ENCODE data around the gene RAD51AP1.
A peak's percentile ranks its signal among the peaks of the same experiment; 100 is the strongest.
"Not testable (repeated sequence)": the region's sequence is repeated elsewhere in the genome, so short reads cannot be mapped to it uniquely, and the experiment has no call there.

The RAD51AP1 gene, protein sequence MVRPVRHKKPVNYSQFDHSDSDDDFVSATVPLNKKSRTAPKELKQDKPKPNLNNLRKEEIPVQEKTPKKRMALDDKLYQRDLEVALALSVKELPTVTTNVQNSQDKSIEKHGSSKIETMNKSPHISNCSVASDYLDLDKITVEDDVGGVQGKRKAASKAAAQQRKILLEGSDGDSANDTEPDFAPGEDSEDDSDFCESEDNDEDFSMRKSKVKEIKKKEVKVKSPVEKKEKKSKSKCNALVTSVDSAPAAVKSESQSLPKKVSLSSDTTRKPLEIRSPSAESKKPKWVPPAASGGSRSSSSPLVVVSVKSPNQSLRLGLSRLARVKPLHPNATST

DNA sequence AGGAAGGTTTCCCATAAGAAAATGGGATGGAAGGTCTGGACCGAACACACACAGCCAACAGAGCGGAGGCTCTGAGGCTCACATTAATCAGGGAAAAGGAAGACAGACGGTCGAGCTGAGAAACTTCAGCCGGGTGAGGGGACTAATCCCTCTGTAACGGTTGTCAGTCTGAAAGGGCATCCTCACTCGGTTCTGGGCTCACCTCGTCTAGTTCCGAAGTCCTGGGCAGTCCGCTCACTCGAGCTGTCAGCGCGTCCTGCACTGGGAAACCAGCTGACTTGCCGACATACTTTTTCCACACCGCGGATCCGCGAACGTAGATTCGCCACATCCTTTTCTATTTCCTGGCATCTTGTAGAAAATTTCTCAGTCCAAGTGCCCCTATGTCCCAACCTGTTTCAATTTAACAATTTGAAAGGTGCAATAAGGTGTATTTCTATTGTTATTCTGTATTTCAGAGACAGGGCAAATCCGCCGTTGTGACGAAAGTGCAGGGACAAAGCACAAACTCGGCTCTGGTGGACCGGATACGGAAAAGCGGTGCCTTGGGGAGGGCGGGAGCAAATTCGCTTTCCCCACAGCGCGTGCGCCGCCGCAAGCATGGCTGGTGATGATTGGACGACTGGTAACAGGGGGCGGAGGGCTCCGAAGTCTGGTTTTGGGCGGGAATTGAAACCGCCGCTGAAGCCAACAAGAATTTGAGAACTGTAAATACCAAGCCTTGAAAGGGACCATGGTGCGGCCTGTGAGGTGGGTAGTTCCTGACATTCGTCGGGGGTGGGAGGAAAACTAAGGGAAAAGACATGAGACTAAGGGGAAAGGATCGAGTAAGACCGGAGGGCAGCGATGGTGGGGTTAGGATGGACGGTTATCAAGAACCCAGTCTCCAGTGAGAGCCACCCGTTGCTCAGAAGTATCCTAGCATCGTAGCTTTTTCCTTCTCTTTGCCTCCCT is at the start of gene RAD51AP1:
Gene RAD51AP1 (plus strand): TSS at position 684 of the 954 bp plus-strand sequence. CDS start 50 bp downstream, at position 734.
- DNase-seq = peak; percentile 89 to 100 (median 94)

DNA sequence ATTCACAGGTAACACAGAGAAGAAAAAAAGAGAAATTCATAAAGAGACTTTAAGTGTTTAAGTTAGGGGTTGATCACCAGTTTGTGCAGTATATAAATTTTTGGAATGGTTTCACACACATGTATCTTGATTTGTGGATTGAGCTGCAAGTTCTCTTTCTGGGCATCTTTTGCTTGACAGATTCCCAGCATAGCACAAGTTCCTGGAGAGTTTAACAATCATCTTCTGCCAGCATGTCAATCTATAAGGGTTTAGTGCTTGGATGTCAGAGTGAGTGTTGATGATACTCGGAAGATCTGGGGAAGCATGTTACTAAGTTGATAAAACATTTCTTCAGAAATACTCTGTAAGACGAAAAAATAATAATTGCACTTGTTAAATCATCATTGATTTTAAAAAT is 49.1 kb upstream of the RAD51AP1 start:
- no peak for DNase-seq

DNA sequence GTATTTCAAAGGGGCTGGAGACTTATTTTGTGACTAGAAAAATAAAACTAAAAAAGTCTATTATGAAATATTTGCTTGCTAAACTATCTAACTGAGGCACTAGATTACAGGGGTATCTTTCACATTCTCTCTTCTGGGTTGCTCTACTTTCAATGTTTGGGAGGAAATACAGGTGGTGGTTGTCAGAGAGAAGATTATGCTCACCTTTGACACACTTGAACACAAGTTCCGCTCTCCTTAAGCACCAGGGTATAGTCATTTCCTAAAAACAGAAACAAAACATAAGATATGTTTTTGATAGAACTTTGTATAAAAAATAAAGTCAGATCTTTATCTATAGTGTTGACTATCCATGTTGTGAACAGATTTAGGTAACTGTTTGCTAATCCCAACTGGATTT is 47.7 kb upstream of the RAD51AP1 start:
- DNase-seq = peak in 2 of 6 experiments; percentile 5 to 10

DNA sequence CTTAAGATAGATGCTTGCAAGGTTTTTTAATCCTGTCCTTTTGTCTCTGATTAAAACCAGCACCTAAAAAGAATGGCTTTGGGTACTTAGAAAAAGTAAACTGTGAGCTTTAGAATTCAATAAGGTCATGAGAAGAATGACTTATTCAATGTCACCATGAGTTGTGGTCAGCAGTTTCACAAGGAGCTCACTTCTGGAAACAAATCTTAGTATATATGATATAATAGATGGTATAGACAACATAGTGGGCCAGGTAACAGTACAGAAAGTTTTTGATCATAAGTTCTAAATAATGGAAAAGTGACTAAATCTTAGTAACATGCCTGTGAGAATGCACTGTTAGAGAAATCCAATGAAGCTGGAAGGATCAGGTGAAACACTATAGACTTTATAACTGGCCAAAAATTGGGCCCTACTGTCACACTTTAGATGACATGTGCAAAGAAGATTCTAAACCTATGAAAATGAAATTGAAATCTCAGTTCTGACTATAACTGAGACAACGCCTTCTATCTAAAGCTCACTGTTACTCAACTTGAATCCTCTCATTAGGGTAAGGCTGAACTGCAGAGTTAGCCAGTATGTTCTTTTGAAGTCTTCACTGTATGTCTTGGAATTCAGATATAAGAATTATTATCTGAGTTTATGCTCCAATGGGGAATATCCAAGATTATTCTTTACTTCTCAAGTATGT is 42.4 kb upstream of the RAD51AP1 start:
- DNase-seq = no peak

DNA sequence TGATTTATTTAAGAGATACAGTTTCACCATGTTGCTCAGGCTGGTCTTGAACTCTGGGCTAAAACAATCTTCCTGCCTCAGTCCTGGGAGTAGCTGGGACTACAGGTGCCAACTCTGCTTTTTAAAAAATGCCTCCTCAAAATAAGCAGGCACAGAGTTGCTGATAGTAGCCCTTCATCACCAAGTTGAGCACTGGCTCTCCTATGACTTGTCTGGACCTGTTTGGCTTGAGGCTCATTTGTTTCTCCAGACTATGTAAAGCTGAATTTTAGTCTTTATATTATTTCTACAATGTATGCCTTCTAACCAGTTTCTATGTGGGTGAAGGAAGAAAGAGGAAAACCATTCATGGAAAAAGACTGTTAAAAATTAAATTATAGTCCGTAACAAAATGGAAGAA is 39.5 kb upstream of the RAD51AP1 start:
- DNase-seq = no peak

DNA sequence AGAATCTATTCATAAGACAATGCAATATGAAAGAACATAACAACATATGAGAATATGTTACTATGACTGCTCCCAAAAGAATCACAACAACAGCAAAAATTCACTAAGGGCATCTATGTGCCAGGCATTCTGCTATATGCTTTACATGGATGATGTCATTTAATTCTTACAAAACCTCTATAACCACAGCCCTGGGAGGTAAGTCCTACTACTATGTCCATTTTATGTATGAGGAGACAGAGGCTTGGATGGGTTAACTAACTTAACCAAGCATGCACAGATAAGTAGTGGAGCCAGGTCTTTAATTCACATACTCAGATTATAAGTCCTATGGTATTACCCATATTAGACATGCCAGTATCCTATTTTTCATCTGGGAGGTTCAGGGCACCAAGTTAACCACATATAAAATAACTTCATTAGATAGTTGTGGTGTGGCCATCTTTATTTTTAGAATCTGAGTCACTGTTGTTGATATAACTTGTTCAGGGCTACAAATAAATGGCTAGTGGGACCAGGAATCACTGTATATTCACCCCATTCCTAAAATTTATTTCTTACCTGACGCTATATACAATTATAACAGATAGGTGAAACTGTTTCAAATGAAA is 33.2 kb upstream of the RAD51AP1 start:
- DNase-seq = no peak

DNA sequence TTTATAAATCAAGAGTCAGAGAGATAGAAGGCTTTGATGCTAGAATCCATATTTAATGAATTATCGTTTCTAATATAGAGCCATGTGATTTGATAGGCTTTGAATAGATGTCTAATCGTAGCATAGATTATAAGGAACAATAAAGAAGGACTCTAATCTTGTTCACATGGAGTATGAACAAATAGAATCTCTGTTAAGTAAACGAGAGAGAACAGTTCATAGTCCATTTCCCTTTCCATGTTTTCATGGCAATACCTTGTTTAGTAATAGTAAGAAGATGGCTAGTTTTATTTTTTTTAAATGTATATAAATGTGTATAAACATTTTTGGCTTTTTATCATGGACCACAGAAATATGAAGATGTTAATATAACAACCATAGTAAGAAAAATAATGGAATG is 32.3 kb upstream of the RAD51AP1 start:
- no peak for DNase-seq

DNA sequence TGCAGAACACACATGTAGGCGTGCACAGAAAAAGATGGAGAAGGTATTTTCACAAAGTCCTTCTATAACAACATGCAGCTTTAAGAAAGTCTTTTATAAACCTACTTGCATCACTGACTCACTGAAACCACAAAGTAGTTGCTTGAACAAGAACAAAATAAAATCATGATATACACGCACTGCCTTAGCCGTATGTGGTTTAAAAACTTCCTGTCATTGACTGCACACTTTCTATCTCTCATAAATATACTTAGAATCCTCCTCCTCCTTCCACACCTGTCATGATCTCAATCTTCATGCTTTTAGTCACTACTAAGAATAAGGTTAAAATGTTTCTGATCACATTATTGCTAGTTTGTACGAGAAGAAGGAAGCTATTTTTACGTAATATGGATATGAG is 31.8 kb upstream of the RAD51AP1 start:
- DNase-seq = peak in 3 of 6 experiments; percentile 76 to 86 (median 85)

DNA sequence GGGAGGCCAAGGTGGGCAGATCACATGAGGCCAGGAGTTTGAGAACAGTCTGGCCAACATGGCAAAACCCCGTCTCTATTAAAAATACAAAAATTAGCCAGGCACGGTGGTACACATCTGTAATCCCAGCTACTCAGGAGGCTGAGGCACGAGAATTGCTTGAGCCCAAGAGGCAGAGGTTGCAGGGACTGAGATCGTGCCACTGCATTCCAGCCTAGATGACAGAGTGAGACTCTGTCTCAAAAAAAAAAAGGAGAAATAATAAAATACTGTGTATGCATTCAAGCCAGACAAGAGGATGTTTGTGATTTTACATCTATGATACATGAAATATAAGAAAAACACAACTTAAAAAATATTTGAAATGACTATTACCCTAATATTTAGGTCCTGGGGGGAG is 30.2 kb upstream of the RAD51AP1 start:
- DNase-seq = not testable (repeated sequence)

DNA sequence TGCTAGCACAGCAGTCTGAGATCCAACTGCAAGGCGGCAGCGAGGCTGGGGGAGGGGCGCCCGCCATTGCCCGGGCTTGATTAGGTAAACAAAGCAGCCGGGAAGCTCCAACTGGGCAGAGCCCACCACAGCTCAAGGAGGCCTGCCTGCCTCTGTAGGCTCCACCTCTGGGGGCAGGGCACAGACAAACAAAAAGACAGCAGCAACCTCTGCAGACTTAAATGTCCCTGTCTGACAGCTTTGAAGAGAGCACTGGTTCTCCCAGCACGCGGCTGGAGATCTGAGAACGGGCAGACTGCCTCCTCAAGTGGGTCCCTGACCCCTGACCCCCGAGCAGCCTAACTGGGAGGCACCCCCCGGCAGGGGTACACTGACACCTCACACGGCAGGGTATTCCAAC is 29.4 kb upstream of the RAD51AP1 start:
- DNase-seq = not testable (repeated sequence)

DNA sequence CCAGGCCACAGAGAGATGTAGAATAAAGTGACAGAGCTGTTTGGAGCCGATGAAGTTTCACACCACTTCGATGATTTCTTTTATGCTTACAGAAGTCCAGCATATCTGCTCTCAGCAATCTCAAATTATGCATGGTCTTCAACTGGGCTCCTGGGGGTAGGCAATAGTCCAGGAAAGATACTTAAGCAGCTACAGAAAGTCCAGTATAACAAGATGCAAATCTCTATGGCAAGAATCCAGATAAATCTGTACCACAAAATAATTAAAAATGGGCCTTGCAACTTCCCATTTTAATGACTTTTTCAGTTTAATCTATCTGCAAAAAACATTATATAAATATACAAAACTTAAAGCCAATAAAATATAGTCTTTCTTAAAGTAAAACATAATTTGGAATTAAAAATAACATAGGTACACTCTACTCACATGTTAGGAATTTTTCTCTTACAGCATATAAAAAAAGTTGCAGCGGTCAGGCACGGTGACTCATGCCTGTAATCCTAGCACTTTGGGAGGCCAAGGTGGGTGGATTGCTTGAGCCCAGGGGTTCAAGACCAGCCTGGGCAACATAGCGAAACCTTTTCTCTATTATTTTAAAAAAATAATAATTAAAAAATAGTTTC is 20.5 kb upstream of the RAD51AP1 start:
- no peak for DNase-seq

DNA sequence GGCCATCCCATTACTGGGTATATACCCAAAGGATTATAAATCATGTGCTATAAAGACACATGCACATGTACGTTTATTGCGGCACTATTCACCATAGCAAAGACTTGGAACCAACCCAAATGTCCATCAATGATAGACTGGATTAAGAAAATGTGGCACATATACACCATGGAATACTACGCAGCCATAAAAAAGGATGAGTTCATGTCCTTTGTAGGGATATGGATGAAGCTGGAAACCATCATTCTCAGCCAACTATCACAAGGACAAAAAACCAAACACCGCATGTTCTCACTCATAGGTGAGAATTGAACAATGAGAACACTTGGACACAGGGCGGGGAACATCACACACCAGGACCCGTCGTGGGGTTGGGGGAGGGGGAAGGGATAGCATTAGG is 15.2 kb upstream of the RAD51AP1 start:
- DNase-seq = not testable (repeated sequence)

DNA sequence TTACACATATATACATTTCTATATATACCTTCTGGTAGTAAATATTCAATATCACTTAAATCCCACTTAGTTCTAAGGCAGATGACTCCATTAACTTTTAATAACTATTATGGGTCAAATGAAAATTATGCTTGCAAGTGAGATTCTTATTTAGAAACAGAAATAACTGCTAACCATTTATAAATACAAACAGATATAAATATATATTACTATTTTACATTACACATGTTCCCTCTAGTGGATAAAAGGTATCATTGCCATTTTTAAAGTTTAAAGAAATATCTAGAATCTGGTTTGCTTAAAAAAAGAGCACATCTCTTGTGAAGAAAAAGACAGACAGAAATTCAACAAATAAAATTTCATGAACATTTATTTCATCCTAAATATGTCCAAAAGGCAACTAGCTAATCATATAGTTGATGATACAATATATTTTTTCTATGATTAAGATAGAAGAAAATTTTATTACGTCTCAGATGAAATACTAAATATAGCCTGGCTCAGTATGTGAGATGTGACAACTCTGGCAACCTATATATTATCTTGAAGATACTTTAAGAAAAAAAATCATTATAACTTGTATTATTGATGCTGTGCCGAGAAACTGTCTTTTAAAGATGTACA is 11.7 kb upstream of the RAD51AP1 start:
- peak in 2 of 6 experiments; percentile 15 to 34 for DNase-seq

DNA sequence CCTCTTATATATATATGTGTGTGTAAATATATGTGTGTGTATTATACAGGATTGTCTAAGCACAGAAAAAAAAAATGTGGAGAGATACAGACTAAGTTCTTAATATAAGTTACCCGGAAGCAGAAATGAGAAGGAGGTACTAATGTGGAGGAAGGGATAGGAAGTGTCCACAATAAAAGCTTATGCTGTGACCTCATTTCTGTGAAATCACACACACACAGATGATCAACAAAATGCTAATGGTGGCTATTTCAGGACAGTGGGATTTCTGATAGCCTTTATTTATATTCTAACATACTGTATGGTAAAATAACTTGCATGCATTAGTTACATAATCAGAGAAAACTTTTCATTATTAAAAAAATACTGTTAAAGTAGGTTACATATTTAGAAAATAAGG is 8.5 kb upstream of the RAD51AP1 start:
- no peak for DNase-seq

DNA sequence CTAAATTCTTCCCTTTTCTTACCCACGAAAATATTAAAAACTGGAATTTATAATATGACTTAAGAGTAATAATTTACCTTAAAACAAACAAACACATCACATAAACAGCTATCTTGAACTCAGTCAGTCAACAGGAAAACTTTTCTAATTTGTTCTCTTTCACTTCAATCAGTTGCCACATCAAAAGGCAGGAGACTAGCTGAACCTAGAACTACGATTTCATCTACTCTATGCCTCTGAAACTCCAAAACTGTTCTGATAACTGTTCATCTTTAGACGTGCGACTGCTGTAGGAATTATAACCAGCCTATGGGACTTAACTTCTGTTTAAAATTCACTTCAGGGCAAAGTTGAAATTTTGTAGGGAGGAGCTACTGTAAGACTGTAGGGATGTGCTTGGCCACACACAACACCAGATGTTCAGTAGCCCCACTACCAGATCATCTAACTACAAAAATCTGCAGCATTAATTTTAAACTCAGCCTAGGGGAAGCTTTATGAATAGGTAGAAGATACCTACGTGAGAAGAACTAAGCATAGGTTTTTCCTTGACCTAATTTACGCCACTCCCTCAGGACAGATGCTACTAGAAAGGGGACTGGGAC is 7.6 kb upstream of the RAD51AP1 start:
- peak in 3 of 6 experiments; percentile 13 to 47 (median 40) for DNase-seq

DNA sequence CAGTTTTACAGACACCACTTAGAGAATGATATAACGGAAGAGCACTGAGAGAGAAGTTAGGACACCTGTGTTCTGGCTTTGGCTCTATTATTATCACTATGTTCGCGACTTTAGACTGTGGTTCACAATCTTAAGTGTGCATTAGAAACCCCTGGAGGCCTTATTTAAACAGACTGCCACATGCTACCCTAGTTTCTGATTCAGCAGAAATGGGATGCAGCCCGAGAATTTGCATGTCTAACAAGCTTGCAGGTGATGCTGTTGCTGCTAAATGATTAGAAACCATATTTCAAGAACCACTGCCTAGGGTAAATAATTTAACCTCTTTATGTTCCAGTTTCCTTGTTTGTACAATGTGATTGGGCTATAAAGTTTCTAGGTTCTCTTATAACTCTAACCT is 3.6 kb upstream of the RAD51AP1 start:
- no peak for DNase-seq

DNA sequence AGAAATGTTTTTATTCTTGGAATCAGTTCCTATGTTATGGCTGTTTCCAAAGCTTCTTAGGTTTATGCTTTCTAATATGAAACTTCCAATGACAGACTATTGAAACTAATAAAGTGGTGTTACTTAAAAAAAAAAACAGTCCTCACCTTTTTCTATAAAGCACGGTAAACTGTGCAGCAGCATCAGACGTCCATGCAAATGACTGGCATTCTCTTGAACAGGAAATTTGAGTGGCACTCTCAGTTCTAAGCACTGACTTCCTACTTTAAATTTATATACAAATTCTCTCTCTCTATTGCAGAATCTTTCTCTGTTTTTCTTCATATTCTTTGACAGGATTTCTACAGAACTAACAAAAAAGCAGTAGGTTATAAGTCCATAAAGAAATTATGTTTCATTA is 2.8 kb upstream of the RAD51AP1 start:
- no peak for DNase-seq

DNA sequence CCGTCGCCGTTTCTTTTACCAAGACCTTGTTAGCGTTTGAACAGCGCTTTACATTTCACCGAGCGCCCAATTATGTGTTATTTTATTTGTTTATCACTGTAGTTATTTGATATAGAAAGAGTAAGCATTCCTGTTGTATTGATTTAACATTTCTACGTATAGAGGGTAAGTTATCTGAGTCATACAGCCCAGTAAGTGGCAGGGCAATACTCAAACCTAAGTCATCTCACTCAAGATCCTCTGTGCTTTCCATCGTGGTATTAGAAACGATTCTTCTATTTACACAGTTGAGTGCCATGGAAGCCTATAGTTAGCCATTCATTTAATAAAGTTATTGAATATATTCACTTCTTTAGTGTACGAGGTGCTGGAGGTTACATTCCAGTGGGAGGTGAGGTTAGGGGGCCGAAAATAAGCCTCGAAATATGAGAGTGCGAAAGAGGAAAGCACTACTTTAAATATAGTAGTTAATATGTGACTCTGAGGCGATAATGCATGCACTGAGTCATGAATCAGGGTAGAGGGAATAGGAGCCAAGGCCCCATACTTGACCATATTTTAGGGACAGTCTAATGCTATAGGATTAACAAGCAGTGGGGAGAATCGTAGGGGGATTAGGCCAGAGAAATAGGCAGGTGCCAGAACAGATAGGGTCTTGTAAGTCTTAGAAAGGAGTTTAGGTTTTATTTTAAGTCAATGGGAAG is 629 bp downstream of the RAD51AP1 start:
- no peak for DNase-seq

DNA sequence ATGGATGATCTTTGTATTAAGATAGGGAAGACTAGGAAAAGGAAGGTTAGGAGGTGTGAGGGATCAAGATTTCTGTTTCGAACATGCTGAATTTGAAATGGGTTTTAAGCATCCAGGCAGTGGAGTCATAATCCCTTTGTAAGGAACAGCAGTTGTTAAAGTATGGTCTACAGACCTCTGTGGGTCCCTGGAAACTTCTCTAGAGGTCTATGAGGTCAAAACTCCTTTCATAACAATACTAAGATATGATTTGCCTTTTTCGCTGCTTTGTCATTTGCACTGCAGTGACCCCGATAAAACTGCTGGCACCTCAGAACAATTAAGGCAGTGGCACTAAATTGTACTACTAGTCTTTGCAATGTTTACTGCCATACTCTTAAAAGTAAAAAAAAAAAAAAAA is 1.5 kb downstream of the RAD51AP1 start:
- no peak for DNase-seq

DNA sequence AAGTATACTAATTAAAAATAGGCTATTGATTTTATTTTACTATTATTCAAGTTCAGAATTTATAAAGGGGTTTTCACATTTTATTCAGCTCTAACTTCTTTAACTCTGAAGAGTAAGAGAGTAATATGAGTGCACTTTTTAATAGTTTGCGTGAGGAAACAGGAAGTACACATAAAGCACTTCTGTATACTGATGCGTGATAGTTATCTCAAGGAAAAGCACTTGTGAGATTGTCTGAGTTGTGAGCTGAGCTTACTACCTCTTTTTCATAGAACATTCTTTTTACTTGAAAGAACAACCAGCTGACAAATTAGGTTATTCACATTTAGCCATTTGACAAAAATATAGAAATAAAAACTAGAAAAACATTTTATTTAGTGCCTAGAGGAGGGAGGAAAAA is 1.9 kb downstream of the RAD51AP1 start:
- no peak for DNase-seq

DNA sequence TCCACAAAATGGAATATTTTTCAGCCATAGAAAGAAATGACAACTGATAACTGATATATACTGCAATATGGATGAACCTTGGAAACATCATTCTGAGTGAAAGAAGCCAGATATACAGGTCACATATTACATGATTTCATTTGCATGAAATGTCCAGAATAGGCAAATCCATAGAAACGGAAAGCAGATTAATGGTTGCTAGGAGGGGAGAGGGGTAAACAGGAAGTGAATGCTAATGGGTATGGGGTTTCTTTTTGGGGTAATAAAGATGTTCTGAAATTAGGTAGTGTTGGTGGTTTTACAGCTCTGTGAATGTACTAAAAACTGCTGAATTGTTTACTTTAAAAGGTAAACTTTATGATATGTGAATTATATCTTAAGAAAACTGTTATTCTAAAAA is 6.5 kb downstream of the RAD51AP1 start:
- no peak for DNase-seq

All from stimulated activated naive CD4-positive, alpha-beta T cell (primary cell).